Skeletal muscle satellite cell (primary cell): ENCODE measurements around the gene ACP7.

Experiments used
- H3K27me3 ChIP-seq: 2 replicates; pipeline ENCODE4 v1.7.0; 2013; ENCODE audit warnings: low read length; ENCODE audit not compliant: control insufficient read depth, insufficient read depth
- H3K36me3 ChIP-seq: 2 replicates; pipeline ENCODE4 v1.7.0; 2013; ENCODE audit warnings: mild to moderate bottlenecking, control low read depth, low read length; ENCODE audit not compliant: insufficient read depth
- H3K4me1 ChIP-seq: 2 replicates; pipeline ENCODE4 v1.7.0; 2013; ENCODE audit warnings: low read length; ENCODE audit not compliant: control insufficient read depth, insufficient read depth
- H3K4me2 ChIP-seq: 2 replicates; pipeline ENCODE4 v1.7.0; 2013; ENCODE audit warnings: mild to moderate bottlenecking, low read length
- H3K4me3 ChIP-seq: 2 replicates; pipeline ENCODE4 v1.7.0; 2013; ENCODE audit warnings: low read length
- H3K9ac ChIP-seq: 2 replicates; pipeline ENCODE4 v1.7.0; 2013; ENCODE audit warnings: mild to moderate bottlenecking, low read depth, low read length, moderate library complexity
- H3K9me3 ChIP-seq: replicated peaks from 2 replicates; pipeline ENCODE4 v1.7.0; 2013; ENCODE audit warnings: mild to moderate bottlenecking, control low read depth, low read length

ACP7 gene

GRCh38 chr19:39155114-39155700 is 71.0 kb downstream of the ACP7 start:
- no peak overlapping the region for H3K4me2 ChIP-seq
- H3K4me1 ChIP-seq, result peaks cover 15% of the 10 kb centered on the region
- H3K9ac ChIP-seq, result no peak overlapping the region
- no peaks in the 10 kb centered on the region for H3K9me3 ChIP-seq
- H3K36me3 ChIP-seq, result no peaks in the 10 kb centered on the region
- no peaks in the 10 kb centered on the region for H3K27me3 ChIP-seq
- no peak overlapping the region for H3K4me3 ChIP-seq

DNA sequence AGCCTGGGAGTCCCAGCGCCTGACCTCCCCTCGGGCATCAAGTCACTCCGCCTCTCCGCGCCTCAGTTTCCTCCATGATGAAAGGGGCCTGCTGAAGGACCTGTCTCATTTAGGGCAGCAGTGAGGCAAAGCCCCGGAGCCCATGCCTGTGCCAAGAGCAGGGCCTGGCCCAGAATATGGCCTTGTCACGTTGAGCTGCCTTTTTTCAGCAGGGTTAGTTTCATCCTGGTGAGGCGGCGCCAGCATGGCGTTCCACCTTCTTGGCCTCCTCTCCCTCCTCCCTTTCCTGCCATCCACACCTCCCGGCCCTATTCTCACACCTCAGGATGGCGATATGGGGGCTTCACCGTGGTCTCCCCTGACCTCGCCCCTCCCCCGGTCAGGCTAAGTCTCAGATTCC is 71.6 kb downstream of the ACP7 start:
- Histone ChIP-seq H3K36me3 (no peaks in the 10 kb centered on the region), H3K4me3 (no peak overlapping the region), H3K9me3 (no peaks in the 10 kb centered on the region), H3K9ac (no peak overlapping the region), H3K4me1 (peaks cover 20% of the 10 kb centered on the region), H3K27me3 (no peaks in the 10 kb centered on the region), H3K4me2 (no peak overlapping the region)

GRCh38 chr19:39156326-39157230 is 72.4 kb downstream of the ACP7 start:
- no peaks in the 10 kb centered on the region for H3K36me3 ChIP-seq
- H3K4me3 ChIP-seq, result no peak overlapping the region
- no peaks in the 10 kb centered on the region for H3K27me3 ChIP-seq
- peak overlapping the region; percentile 66 for H3K4me2 ChIP-seq
- H3K4me1 ChIP-seq, result peaks cover 28% of the 10 kb centered on the region
- no peaks in the 10 kb centered on the region for H3K9me3 ChIP-seq
- H3K9ac ChIP-seq, result no peak overlapping the region

DNA sequence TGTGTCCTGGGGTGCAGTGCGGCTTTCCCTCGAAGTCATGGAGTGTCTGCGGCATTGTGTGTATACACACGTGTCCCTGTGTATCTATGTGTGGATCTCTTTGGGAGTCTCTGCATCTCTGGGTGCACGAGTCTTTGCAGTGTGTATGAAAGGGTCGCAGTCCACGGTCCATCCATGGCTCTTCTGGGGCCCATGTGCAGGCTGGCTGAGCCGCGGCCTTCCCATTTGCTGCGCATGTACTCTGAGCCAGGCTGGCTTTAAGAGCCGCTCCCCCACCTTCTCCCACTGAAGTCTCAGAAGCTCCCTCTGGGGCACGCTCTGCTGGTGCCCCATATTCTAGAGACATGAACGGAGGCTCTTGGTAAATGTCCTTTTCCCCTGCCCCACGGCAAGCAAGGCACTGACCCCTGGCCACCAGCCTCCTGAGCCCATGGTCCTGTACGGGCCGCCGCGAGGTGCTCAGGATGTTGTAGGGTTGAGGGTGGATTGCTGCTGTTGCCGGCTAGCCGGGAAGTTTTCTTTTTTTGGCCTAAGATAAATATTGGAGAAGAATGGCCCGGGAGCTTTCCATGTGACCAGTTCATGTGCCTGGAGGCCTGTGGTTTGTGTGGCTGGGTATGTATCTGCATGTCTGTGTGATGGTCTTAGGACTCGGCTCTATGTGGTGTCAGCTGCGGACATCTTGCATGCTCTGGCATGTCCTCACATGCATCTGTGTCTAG is 73.3 kb downstream of the ACP7 start:
- Histone ChIP-seq H3K36me3 (no peaks in the 10 kb centered on the region), H3K4me3 (no peak overlapping the region), H3K4me1 (peaks cover 28% of the 10 kb centered on the region), H3K4me2 (no peak overlapping the region), H3K9ac (no peak overlapping the region), H3K27me3 (no peaks in the 10 kb centered on the region), H3K9me3 (no peaks in the 10 kb centered on the region)

DNA sequence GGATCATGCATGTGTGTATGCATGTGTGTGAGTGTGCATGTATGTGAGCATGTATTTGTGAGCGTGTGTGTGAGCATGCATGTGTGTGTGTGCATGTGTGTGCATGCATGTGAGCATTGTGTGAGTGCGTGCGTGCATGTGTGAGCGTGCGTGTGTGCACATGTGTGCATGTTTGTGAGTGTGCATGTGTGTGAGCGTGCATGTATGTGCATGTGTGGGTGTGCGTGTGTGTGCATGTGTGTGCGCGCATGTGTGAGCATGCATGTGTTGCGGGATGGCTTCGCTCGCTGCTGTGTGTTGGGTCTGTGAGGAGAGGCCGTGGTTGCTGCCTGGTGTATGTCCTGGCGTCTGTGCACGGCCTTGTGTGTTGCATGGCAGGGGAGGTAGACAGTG is 73.8 kb downstream of the ACP7 start:
- peaks cover 28% of the 10 kb centered on the region for H3K4me1 ChIP-seq
- H3K4me3 ChIP-seq, result no peak overlapping the region
- no peaks in the 10 kb centered on the region for H3K27me3 ChIP-seq
- no peaks in the 10 kb centered on the region for H3K9me3 ChIP-seq
- no peak overlapping the region for H3K4me2 ChIP-seq
- H3K9ac ChIP-seq, result no peak overlapping the region
- no peaks in the 10 kb centered on the region for H3K36me3 ChIP-seq

GRCh38 chr19:39158646-39159260 is 74.6 kb downstream of the ACP7 start:
- no peaks in the 10 kb centered on the region for H3K27me3 ChIP-seq
- H3K4me2 ChIP-seq, result no peak overlapping the region
- no peak overlapping the region for H3K4me3 ChIP-seq
- no peak overlapping the region for H3K9ac ChIP-seq
- H3K4me1 ChIP-seq, result peaks cover 28% of the 10 kb centered on the region
- no peaks in the 10 kb centered on the region for H3K9me3 ChIP-seq
- no peaks in the 10 kb centered on the region for H3K36me3 ChIP-seq

DNA sequence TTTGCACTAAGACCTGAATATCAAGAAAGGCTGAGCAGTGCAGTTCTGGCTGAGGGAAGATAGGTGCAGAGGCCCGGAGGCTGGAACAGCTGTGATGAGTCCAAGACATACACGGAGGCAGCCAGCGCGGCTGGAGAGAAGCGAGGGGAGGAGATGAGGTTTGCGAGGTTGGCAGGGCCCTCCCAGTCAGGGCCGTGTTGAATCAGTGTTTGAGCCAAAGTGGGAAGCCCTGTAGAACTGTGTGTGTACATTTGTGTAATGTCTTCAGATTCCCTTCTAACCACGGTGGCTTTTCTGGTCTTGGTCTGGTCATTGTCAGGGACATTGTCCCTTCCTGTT is 76.3 kb downstream of the ACP7 start:
- Histone ChIP-seq H3K9me3 (no peaks in the 10 kb centered on the region), H3K36me3 (no peaks in the 10 kb centered on the region), H3K4me1 (peaks cover 28% of the 10 kb centered on the region), H3K9ac (no peak overlapping the region), H3K27me3 (no peaks in the 10 kb centered on the region), H3K4me2 (no peak overlapping the region), H3K4me3 (no peak overlapping the region)
